ENCODE data around the gene CAMK2B.

DNA sequence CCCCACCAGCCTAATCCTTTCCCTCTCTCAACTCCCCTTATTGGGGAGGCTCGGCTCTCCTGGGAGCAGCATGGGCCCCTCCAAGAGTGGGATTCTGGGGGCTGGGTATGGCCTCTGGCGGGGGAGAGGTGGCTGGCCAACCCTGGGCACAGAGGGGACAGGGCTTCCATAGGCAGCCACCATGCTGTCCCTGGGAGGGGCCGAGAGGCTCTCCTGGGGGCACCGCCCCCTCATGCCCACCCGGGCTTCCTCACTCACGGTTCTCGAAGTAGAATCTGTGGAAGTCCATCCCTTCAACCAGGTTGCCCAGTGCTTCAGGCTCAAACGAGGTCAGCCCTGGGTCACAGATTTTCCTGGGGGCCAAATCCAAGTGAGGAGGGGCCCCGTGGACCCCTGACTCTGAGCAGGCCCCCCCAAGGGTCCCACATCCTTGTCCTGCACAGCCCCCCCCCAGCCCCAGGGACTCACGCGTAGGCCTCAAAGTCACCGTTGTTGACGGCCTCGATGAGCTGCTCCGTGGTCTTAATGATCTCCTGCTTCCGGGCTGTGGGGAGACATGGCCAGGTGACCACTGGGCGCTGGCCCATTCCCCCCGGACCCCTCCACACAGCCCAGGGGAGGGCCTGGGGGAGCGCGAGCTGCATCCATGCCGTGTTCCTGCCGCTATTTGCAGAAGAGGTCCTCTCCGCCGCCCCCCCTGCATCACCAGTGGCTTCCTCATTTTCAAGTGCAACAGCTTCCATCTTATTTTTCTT lies 104.9 kb downstream of the CAMK2B start:
- TF ChIP-seq, protein P1, sequence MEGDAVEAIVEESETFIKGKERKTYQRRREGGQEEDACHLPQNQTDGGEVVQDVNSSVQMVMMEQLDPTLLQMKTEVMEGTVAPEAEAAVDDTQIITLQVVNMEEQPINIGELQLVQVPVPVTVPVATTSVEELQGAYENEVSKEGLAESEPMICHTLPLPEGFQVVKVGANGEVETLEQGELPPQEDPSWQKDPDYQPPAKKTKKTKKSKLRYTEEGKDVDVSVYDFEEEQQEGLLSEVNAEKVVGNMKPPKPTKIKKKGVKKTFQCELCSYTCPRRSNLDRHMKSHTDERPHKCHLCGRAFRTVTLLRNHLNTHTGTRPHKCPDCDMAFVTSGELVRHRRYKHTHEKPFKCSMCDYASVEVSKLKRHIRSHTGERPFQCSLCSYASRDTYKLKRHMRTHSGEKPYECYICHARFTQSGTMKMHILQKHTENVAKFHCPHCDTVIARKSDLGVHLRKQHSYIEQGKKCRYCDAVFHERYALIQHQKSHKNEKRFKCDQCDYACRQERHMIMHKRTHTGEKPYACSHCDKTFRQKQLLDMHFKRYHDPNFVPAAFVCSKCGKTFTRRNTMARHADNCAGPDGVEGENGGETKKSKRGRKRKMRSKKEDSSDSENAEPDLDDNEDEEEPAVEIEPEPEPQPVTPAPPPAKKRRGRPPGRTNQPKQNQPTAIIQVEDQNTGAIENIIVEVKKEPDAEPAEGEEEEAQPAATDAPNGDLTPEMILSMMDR (IDR thresholded peaks at IDR 0.05): no peak
- TF ChIP-seq POLR2A (IDR thresholded peaks at IDR 0.05): no peak
